H9 (cell line): ENCODE measurements around the gene TUBB6. TPM values are rescaled to one million over a fixed set of nuclear protein-coding genes. Genes with fewer than 3 reads are reported as not detected.
A peak's percentile ranks its signal among the peaks of the same experiment; 100 is the strongest.

Experiments
- DNase-seq: peaks from one replicate; pipeline ENCODE4 v3.0.0-alpha.2; 2017
- H2AFZ ChIP-seq: one replicate; pipeline ENCODE4 v1.6.1; 2013; ENCODE audit warnings: mild to moderate bottlenecking, low read length, control low read depth, moderate library complexity
- H2AK5ac ChIP-seq: 2 replicates; pipeline ENCODE4 v1.6.1; 2013; ENCODE audit warnings: low read length, control low read depth, mixed read lengths; ENCODE audit not compliant: insufficient read length
- H2BK120ac ChIP-seq: one replicate; pipeline ENCODE4 v1.6.1; 2013; ENCODE audit warnings: low read depth, mild to moderate bottlenecking, low read length, control low read depth, inconsistent platforms; ENCODE audit not compliant: poor library complexity, severe bottlenecking
- H2BK12ac ChIP-seq: 2 replicates; pipeline ENCODE4 v1.6.1; 2013; ENCODE audit warnings: low read length, control low read depth, mixed read lengths, low read depth; ENCODE audit not compliant: insufficient read length
- H2BK15ac ChIP-seq: 2 replicates; pipeline ENCODE4 v1.6.1; 2013; ENCODE audit warnings: low read depth, low read length, control low read depth
- H2BK20ac ChIP-seq: one replicate; pipeline ENCODE4 v1.6.1; 2013; ENCODE audit warnings: low read depth, mild to moderate bottlenecking, low read length, control low read depth, inconsistent platforms; ENCODE audit not compliant: poor library complexity, severe bottlenecking
- H2BK5ac ChIP-seq: 2 replicates; pipeline ENCODE4 v1.6.1; 2013; ENCODE audit warnings: low read length, control low read depth, mixed read lengths; ENCODE audit not compliant: insufficient read length
- H3K14ac ChIP-seq: 2 replicates; pipeline ENCODE4 v1.6.1; 2013; ENCODE audit warnings: low read length, control low read depth; ENCODE audit not compliant: insufficient read depth
- H3K18ac ChIP-seq: 2 replicates; pipeline ENCODE4 v1.6.1; 2013; ENCODE audit warnings: low read depth, mild to moderate bottlenecking, mixed read lengths, low read length, control low read depth; ENCODE audit not compliant: insufficient read length
- H3K23ac ChIP-seq: 2 replicates; pipeline ENCODE4 v1.6.1; 2013; ENCODE audit warnings: low read length, control low read depth, mixed read lengths, low read depth; ENCODE audit not compliant: insufficient read length
- H3K23me2 ChIP-seq: 2 replicates; pipeline ENCODE4 v1.6.1; 2013; ENCODE audit warnings: low read depth, mild to moderate bottlenecking, mixed read lengths, low read length, control low read depth; ENCODE audit not compliant: insufficient read length, poor library complexity, severe bottlenecking
- H3K27ac ChIP-seq: 2 replicates; pipeline ENCODE4 v1.5.1; 2013; ENCODE audit warnings: low read length, control low read depth, mixed read lengths, low read depth; ENCODE audit not compliant: insufficient read length
- H3K27me3 ChIP-seq: 2 replicates; pipeline ENCODE4 v1.6.1; 2013; ENCODE audit warnings: low read length, control low read depth, inconsistent platforms; ENCODE audit not compliant: insufficient read depth
- H3K4ac ChIP-seq: 2 replicates; pipeline ENCODE4 v1.6.1; 2013; ENCODE audit warnings: low read depth, mild to moderate bottlenecking, control low read depth, inconsistent platforms, low read length, moderate library complexity
- H3K4me1 ChIP-seq: 2 replicates; pipeline ENCODE4 v1.6.1; 2013; ENCODE audit warnings: low read length, control low read depth, inconsistent platforms; ENCODE audit not compliant: insufficient read depth
- H3K4me2 ChIP-seq: 2 replicates; pipeline ENCODE4 v1.6.1; 2013; ENCODE audit warnings: low read length, control low read depth, mixed read lengths; ENCODE audit not compliant: insufficient read length, insufficient read depth
- H3K56ac ChIP-seq: 2 replicates; pipeline ENCODE4 v1.6.1; 2013; ENCODE audit warnings: low read depth, mild to moderate bottlenecking, mixed read lengths, low read length, control low read depth; ENCODE audit not compliant: insufficient read length
- H3K79me1 ChIP-seq: 2 replicates; pipeline ENCODE4 v1.6.1; 2013; ENCODE audit warnings: low read depth, mild to moderate bottlenecking, moderate library complexity, low read length, control low read depth, inconsistent platforms; ENCODE audit not compliant: insufficient read depth, poor library complexity, severe bottlenecking
- H3K79me2 ChIP-seq: 2 replicates; pipeline ENCODE4 v1.6.1; 2013; ENCODE audit warnings: low read length, control low read depth, inconsistent platforms; ENCODE audit not compliant: insufficient read depth
- H3K9ac ChIP-seq: 2 replicates; pipeline ENCODE4 v1.6.1; 2013; ENCODE audit warnings: low read length, control low read depth, mixed read lengths; ENCODE audit not compliant: insufficient read length; ENCODE audit errors: extremely low read depth
- H3K9me3 ChIP-seq: one replicate; pipeline ENCODE4 v1.6.1; 2013; ENCODE audit warnings: low read depth, low read length, inconsistent platforms; ENCODE audit not compliant: control insufficient read depth
- H3T11ph ChIP-seq: one replicate; pipeline ENCODE4 v1.6.1; 2013; ENCODE audit warnings: mild to moderate bottlenecking, low read length, control low read depth, inconsistent platforms
- H4K20me1 ChIP-seq: one replicate; pipeline ENCODE4 v1.6.1; 2013; ENCODE audit not compliant: control insufficient read depth, insufficient read length, insufficient read depth
- H4K5ac ChIP-seq: 2 replicates; pipeline ENCODE4 v1.6.1; 2013; ENCODE audit warnings: low read depth, mild to moderate bottlenecking, mixed read lengths, low read length, control low read depth; ENCODE audit not compliant: insufficient read length
- H4K8ac ChIP-seq: replicated peaks from 2 replicates; pipeline ENCODE4 v1.6.1; 2013; ENCODE audit warnings: low read length, control low read depth, mixed read lengths, low read depth; ENCODE audit not compliant: insufficient read length
- H4K91ac ChIP-seq: 2 replicates; pipeline ENCODE4 v1.6.1; 2013; ENCODE audit warnings: low read depth, mild to moderate bottlenecking, moderate library complexity, mixed read lengths, low read length, control low read depth; ENCODE audit not compliant: insufficient read length
- H3K27ac Mint-ChIP-seq, 3 experiments: 2 replicates in 2 of 3; 3 replicates in 1 of 3; pipeline ENCODE4 v1.8.0; 2020 to 2021; ENCODE audit warnings: mixed read lengths in 3 of 3, mild to moderate bottlenecking in 1 of 3, moderate library complexity in 1 of 3
- H3K27me3 Mint-ChIP-seq: 2 replicates; pipeline ENCODE4 v1.8.0; 2021; ENCODE audit warnings: low read depth, mild to moderate bottlenecking, moderate library complexity, mixed read lengths
- H3K36me3 Mint-ChIP-seq, 3 experiments: 2 replicates in 2 of 3; 3 replicates in 1 of 3; pipeline ENCODE4 v1.8.0; 2020 to 2021; ENCODE audit warnings: low read depth in 3 of 3, mixed read lengths in 3 of 3; ENCODE audit not compliant: insufficient read depth in 1 of 3
- H3K4me1 Mint-ChIP-seq, 2 experiments: 2 replicates each; pipeline ENCODE4 v1.8.0; 2020; ENCODE audit warnings: mixed read lengths in 2 of 2
- H3K4me3 Mint-ChIP-seq, 2 experiments: 2 replicates in 1 of 2; 3 replicates in 1 of 2; pipeline ENCODE4 v1.8.0; 2020 to 2021; ENCODE audit warnings: mild to moderate bottlenecking in 2 of 2, mixed read lengths in 2 of 2, moderate library complexity in 1 of 2
- H3K9me3 Mint-ChIP-seq, 2 experiments: 2 replicates in 1 of 2; 3 replicates in 1 of 2; pipeline ENCODE4 v1.8.0; 2020; ENCODE audit warnings: mild to moderate bottlenecking in 2 of 2, mixed read lengths in 2 of 2, moderate library complexity in 1 of 2
- WGBS: extraction: QIAGEN DNeasy Blood & Tissue Kit; methylation state at CpG from one replicate; pipeline ENCODE4 v1.1.7; 2013; ENCODE audit warnings: missing lambda C conversion rate, low lambda C conversion rate, mixed read lengths; ENCODE audit not compliant: insufficient read length; ENCODE audit errors: extremely low coverage; 5-methylcytosine and 5-hydroxymethylcytosine counted together
- total RNA-seq: library from RNA; stranded (reverse); gene quantifications from 2 replicates; pipeline ENCODE4 v1.2.1, GENCODE V29; 2021
- TF ChIP-seq, protein P1 (sequence below): fragments of 200-600 bp; sonication (generic); conservative IDR thresholded peaks from 3 replicates; pipeline ENCODE4 v1.8.0; 2021; ENCODE audit warnings: antibody characterized with exemption, mild to moderate bottlenecking

The TUBB6 gene
- total RNA-seq, 1 experiment from 2014 or later, result 134 TPM

DNA sequence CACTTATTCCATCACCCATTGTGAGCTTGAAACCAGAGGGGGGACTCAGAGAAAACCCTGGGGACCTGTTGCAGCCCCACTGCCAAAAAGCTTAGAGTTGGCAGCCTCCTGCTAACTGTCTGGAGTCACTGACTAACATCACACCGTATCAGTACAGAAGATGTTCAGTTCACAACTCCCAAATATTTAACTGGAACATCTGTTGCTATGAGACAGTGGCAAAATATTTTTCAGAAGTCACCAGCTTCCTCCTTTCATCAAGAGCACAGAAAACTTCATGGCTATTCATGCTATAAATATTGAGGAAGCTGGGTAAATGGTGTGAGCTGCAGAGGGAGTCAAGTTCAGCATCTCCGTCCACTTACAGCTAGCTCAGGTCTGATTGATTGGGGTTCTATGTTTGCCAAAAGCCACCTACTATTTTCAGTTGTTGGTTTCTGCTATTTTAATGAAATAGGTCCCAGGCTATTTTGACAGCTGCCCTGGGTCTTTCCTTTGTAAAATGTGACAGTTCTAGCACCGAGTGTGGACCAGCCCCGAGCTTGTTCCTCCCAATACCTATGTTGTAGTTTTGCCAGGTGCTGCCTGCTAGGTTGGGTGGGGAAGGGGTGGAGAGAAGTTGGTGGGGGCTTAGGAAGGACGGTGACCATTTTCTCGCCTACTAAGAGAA lies 9.8 kb downstream of the TUBB6 start:
- H2BK5ac ChIP-seq, result no peak overlapping the region
- no peak overlapping the region for H3K4me3 Mint-ChIP-seq

More for the DNA sequence above, 9.8 kb downstream of the TUBB6 start:
- Histone ChIP-seq H4K91ac (no peak overlapping the region), H2BK12ac (no peak overlapping the region), H4K5ac (no peak overlapping the region), H3K4ac (no peak overlapping the region), H2AFZ (no peak overlapping the region), H3K14ac (no peak overlapping the region), H3K4me1 (no peaks in the 10 kb centered on the region), H2BK120ac (no peak overlapping the region), H3K9ac (no peak overlapping the region), H4K20me1 (no peaks in the 10 kb centered on the region), H4K8ac (no peak overlapping the region), H3T11ph (no peak overlapping the region), H3K79me1 (no peaks in the 10 kb centered on the region), H3K9me3 (no peaks in the 10 kb centered on the region), H2BK15ac (no peak overlapping the region), H3K27me3 (no peaks in the 10 kb centered on the region), H3K79me2 (peaks cover 2% of the 10 kb centered on the region; the same call in 1 of the 2 replicates), H3K56ac (no peak overlapping the region), H3K23me2 (no peaks in the 10 kb centered on the region), H3K23ac (no peak overlapping the region), H3K18ac (no peak overlapping the region), H2BK20ac (no peak overlapping the region), H3K27ac (no peak overlapping the region), H3K4me2 (no peak overlapping the region), H2AK5ac (no peak overlapping the region)
- Mint-ChIP-seq H3K4me1 (peaks cover 19 to 25% of the 10 kb centered on the region in 2 experiments), H3K27me3 (no peaks in the 10 kb centered on the region), H3K9me3 (no peaks in the 10 kb centered on the region), H3K27ac (peak overlapping the region in 2 of 3 experiments; percentile 76 to 92; a peak in 5 of 7 replicates), H3K36me3 (peaks cover 16 to 72% (median 19%) of the 10 kb centered on the region in 3 experiments; a peak in 6 of 7 replicates)
- no peak for DNase-seq
- no CpG with 5 or more reads among the region's 6 CpGs for WGBS
- TF ChIP-seq, protein P1, sequence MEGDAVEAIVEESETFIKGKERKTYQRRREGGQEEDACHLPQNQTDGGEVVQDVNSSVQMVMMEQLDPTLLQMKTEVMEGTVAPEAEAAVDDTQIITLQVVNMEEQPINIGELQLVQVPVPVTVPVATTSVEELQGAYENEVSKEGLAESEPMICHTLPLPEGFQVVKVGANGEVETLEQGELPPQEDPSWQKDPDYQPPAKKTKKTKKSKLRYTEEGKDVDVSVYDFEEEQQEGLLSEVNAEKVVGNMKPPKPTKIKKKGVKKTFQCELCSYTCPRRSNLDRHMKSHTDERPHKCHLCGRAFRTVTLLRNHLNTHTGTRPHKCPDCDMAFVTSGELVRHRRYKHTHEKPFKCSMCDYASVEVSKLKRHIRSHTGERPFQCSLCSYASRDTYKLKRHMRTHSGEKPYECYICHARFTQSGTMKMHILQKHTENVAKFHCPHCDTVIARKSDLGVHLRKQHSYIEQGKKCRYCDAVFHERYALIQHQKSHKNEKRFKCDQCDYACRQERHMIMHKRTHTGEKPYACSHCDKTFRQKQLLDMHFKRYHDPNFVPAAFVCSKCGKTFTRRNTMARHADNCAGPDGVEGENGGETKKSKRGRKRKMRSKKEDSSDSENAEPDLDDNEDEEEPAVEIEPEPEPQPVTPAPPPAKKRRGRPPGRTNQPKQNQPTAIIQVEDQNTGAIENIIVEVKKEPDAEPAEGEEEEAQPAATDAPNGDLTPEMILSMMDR, result no peak
